Kidney (tissue), 14 donors: ENCODE results near the gene MAGOH. TPM values are rescaled to one million over a fixed set of nuclear protein-coding genes. Genes with fewer than 3 reads are reported as not detected.
A peak's percentile ranks its signal among the peaks of the same experiment; 100 is the strongest.

ENCODE experiments used
- DNase-seq, 5 donors: peaks; one replicate each; pipeline ENCODE4 v3.0.0-alpha.2; 2013 to 2020
- FAIRE-seq: peaks from 2 replicates; lab custom pipeline; 2012; peaks lifted over from hg19 to GRCh38; lab: Jason Lieb, UNC
- H3K27ac ChIP-seq, 2 donors: one replicate each; pipeline ENCODE4 v1.7.0; 2013; ENCODE audit warnings: low read depth in 2 of 2, low read length in 2 of 2, inconsistent platforms in 1 of 2
- H3K27me3 ChIP-seq: one replicate; pipeline ENCODE4 v1.7.1; 2013; ENCODE audit warnings: low read length, inconsistent platforms; ENCODE audit not compliant: control insufficient read depth, insufficient read depth
- H3K36me3 ChIP-seq, 3 donors: one replicate each; pipeline versions ENCODE4 v1.7.0 to v1.7.1; 2013; ENCODE audit warnings: low read length in 3 of 3, control low read depth in 1 of 3, inconsistent platforms in 1 of 3; ENCODE audit not compliant: insufficient read depth in 3 of 3, control insufficient read depth in 2 of 3
- H3K4me1 ChIP-seq, 3 donors: one replicate each; pipeline versions ENCODE4 v1.7.0 to v1.7.1; 2013; ENCODE audit warnings: low read length in 3 of 3, inconsistent platforms in 1 of 3, low read depth in 1 of 3; ENCODE audit not compliant: control insufficient read depth in 2 of 3, insufficient read depth in 2 of 3
- H3K4me3 ChIP-seq, 3 donors: one replicate each; pipeline versions ENCODE4 v1.7.0 to v1.8.1; 2013; ENCODE audit warnings: low read length in 3 of 3, control low read depth in 1 of 3, inconsistent platforms in 1 of 3
- H3K9ac ChIP-seq, 3 donors: one replicate each; pipeline versions ENCODE4 v1.7.0 to v1.7.1; 2013; ENCODE audit warnings: low read length in 3 of 3, control low read depth in 1 of 3, inconsistent platforms in 1 of 3
- H3K9me3 ChIP-seq, 3 donors: one replicate each; pipeline versions ENCODE4 v1.7.0 to v1.7.1; 2013; ENCODE audit warnings: low read length in 3 of 3, control low read depth in 1 of 3, inconsistent platforms in 1 of 3; ENCODE audit not compliant: control insufficient read depth in 2 of 3, insufficient read depth in 1 of 3
- CTCF ChIP-seq: IDR thresholded peaks from 3 replicates; pipeline ENCODE4 v1.5.1; 2012; ENCODE audit warnings: mild to moderate bottlenecking, moderate library complexity, borderline replicate concordance; ENCODE audit not compliant: insufficient read depth; ENCODE audit errors: extremely low read depth
- intact Hi-C: fragments of 100-400 bp; cut with DNase I; formaldehyde crosslinking; loops from one replicate; pipeline ENCODE4 v1.11.1; 2022
- polyA plus RNA-seq: library from polyadenylated mRNA; stranded (reverse); fragments of 350-450 nt; fragmentation: Illumina TruSeq; extraction: RNeasy Lipid Tissue Mini Kit (QIAGEN cat#74804); gene quantifications from one replicate; pipeline ENCODE4 v1.2.3, GENCODE V29; 2014; ENCODE audit warnings: low read depth, low replicate concordance; ENCODE audit not compliant: insufficient read depth
- total RNA-seq: library from RNA; stranded (reverse); fragmentation: NEBNext Ultra II Directional; extraction: Animal tissue kit (Norgen Biotek cat#: 25700); gene quantifications from one replicate; pipeline ENCODE4 v1.2.1, GENCODE V29; 2021
- donor health status: control.
- donor health status: control.
- donor health status: control.
- donor health status: control.
- donor health status: control.
- donor health status: DM: yes; HTN: yes; CAD: no.
- donor health status: Normal renal cell carcinoma (clear cell type).

Gene MAGOH
- total and polyA plus RNA-seq, 2 donors from 2014 or later: 39.4 to 64.6 TPM

GRCh38 chr1:53182111-53182593, 56.2 kb downstream of the MAGOH start:
- Histone ChIP-seq H3K27me3 (no peaks in the 10 kb centered on the region), H3K4me1 (peaks cover 0 to 7% (median 3%) of the 10 kb centered on the region in 3 donors), H3K9me3 (no peaks in the 10 kb centered on the region), H3K9ac (no peak overlapping the region), H3K36me3 (no peaks in the 10 kb centered on the region), H3K27ac (no peak overlapping the region), H3K4me3 (no peak overlapping the region)
- FAIRE-seq: peak; percentile 86
- peak; percentile 88 for TF ChIP-seq CTCF
- peak; percentile 84 to 94 (median 87) for DNase-seq
- intact Hi-C loops: no loop called here

GRCh38 chr1:53180951-53181350, 57.4 kb downstream of the MAGOH start:
- H3K36me3 ChIP-seq: no peaks in the 10 kb centered on the region
- H3K27ac ChIP-seq: no peak overlapping the region
- H3K4me1 ChIP-seq: peaks cover 0 to 7% (median 3%) of the 10 kb centered on the region in 3 donors
- no peak for TF ChIP-seq CTCF
- H3K27me3 ChIP-seq: no peaks in the 10 kb centered on the region
- no peak overlapping the region for H3K9ac ChIP-seq
- no peak overlapping the region for H3K4me3 ChIP-seq
- no peak for FAIRE-seq
- intact Hi-C loops: no loop called here
- no peaks in the 10 kb centered on the region for H3K9me3 ChIP-seq
- no peak for DNase-seq

- Histone ChIP-seq H3K9me3 (no peaks in the 10 kb centered on the region), H3K4me1 (peaks cover 0 to 7% (median 3%) of the 10 kb centered on the region in 3 donors), H3K27ac (no peak overlapping the region), H3K9ac (no peak overlapping the region), H3K36me3 (no peaks in the 10 kb centered on the region), H3K27me3 (no peaks in the 10 kb centered on the region), H3K4me3 (no peak overlapping the region)
- intact Hi-C loops: no loop called here
- DNase-seq: no peak
- FAIRE-seq: no peak
- no peak for TF ChIP-seq CTCF
These were observed 58.1 kb downstream of the MAGOH start for GRCh38 chr1:53180226-53180625.

Other genes starting within 250 kb of the MAGOH start
- 8.1 TPM for gene PODN, start 176.3 kb downstream of the MAGOH start, total RNA-seq
- gene PODN, start 176.3 kb downstream of the MAGOH start, polyA plus RNA-seq: 1.4 TPM
- gene SLC1A7, start 95.9 kb downstream of the MAGOH start, total RNA-seq: not detected
- gene SLC1A7, start 95.9 kb downstream of the MAGOH start, polyA plus RNA-seq: 1.0 TPM
- gene CPT2, start 41.7 kb downstream of the MAGOH start, total RNA-seq: 24.2 TPM
- 57.7 TPM for gene CPT2, start 41.7 kb downstream of the MAGOH start, polyA plus RNA-seq
- 54.1 TPM for gene CZIB, start 17.9 kb downstream of the MAGOH start, total RNA-seq
- 76.5 TPM for gene CZIB, start 17.9 kb downstream of the MAGOH start, polyA plus RNA-seq
- gene LRP8, start 89.6 kb upstream of the MAGOH start, total RNA-seq: 6.9 TPM
- 1.4 TPM for gene LRP8, start 89.6 kb upstream of the MAGOH start, polyA plus RNA-seq
- gene DMRTB1, start 220.9 kb upstream of the MAGOH start, total RNA-seq: not detected
- not detected for gene DMRTB1, start 220.9 kb upstream of the MAGOH start, polyA plus RNA-seq